ENCODE measurements around the gene DENND1B.

Gene DENND1B

GRCh38 chr1:197745911-197746310 lies 29.4 kb downstream of the DENND1B start:
- H3K4me3 ChIP-seq (ENCODE audit: low read length) = no peak overlapping the region
- TF ChIP-seq CTCF (IDR thresholded peaks at IDR 0.05; ENCODE audit: insufficient read depth, low read depth, low read length, missing control alignments) = no peak
- no peak for DNase-seq (ENCODE audit: low read depth)

- no peak overlapping the region for H3K4me3 ChIP-seq (ENCODE audit: low read length)
- no peak for TF ChIP-seq CTCF (IDR thresholded peaks at IDR 0.05; ENCODE audit: insufficient read depth, low read depth, low read length, missing control alignments)
- DNase-seq (ENCODE audit: low read depth) = no peak
These were observed 30.3 kb downstream of the DENND1B start for GRCh38 chr1:197744979-197745378.

- no peak for TF ChIP-seq CTCF (IDR thresholded peaks at IDR 0.05; ENCODE audit: insufficient read depth, low read depth, low read length, missing control alignments)
- DNase-seq (ENCODE audit: low read depth) = no peak
- H3K4me3 ChIP-seq (ENCODE audit: low read length) = no peak overlapping the region
These were observed 31.7 kb downstream of the DENND1B start for GRCh38 chr1:197743578-197743977.

GRCh38 chr1:197740992-197741391 lies 34.3 kb downstream of the DENND1B start:
- DNase-seq (ENCODE audit: low read depth) = no peak
- no peak for TF ChIP-seq CTCF (IDR thresholded peaks at IDR 0.05; ENCODE audit: insufficient read depth, low read depth, low read length, missing control alignments)
- H3K4me3 ChIP-seq (ENCODE audit: low read length) = no peak overlapping the region

GRCh38 chr1:197738927-197739326 lies 36.4 kb downstream of the DENND1B start:
- no peak for TF ChIP-seq CTCF (IDR thresholded peaks at IDR 0.05; ENCODE audit: insufficient read depth, low read depth, low read length, missing control alignments)
- no peak for DNase-seq (ENCODE audit: low read depth)
- no peak overlapping the region for H3K4me3 ChIP-seq (ENCODE audit: low read length)

- no peak for DNase-seq (ENCODE audit: low read depth)
- no peak for TF ChIP-seq CTCF (IDR thresholded peaks at IDR 0.05; ENCODE audit: insufficient read depth, low read depth, low read length, missing control alignments)
- no peak overlapping the region for H3K4me3 ChIP-seq (ENCODE audit: low read length)
These were observed 37.4 kb downstream of the DENND1B start for GRCh38 chr1:197737916-197738315.

- no peak for TF ChIP-seq CTCF (IDR thresholded peaks at IDR 0.05; ENCODE audit: insufficient read depth, low read depth, low read length, missing control alignments)
- peak; percentile 91 for DNase-seq (ENCODE audit: low read depth)
- no peak overlapping the region for H3K4me3 ChIP-seq (ENCODE audit: low read length)
These were observed 38.6 kb downstream of the DENND1B start for GRCh38 chr1:197736685-197737084.
